Adipocyte (in vitro differentiated cells): ENCODE results near the gene RING1.

ENCODE experiments used
- DNase-seq: peaks from one replicate; pipeline ENCODE4 v3.0.0-alpha.2; 2015; ENCODE audit warnings: low read depth
- H3K27me3 ChIP-seq: replicated peaks from 2 replicates; pipeline ENCODE4 v1.7.0; 2013; ENCODE audit warnings: mild to moderate bottlenecking, low read length, moderate library complexity; ENCODE audit not compliant: control insufficient read depth, insufficient read depth
- H3K36me3 ChIP-seq: 2 replicates; pipeline ENCODE4 v1.7.0; 2013; ENCODE audit warnings: low read length, mild to moderate bottlenecking, moderate library complexity; ENCODE audit not compliant: control insufficient read depth, insufficient read depth, severe bottlenecking
- H3K4me1 ChIP-seq: 2 replicates; pipeline ENCODE4 v1.7.0; 2013; ENCODE audit warnings: mild to moderate bottlenecking, low read length, moderate library complexity; ENCODE audit not compliant: control insufficient read depth, insufficient read depth
- H3K4me3 ChIP-seq: 2 replicates; pipeline ENCODE4 v1.7.0; 2013; ENCODE audit warnings: mild to moderate bottlenecking, low read length, moderate library complexity
- H3K9ac ChIP-seq: 2 replicates; pipeline ENCODE4 v1.7.0; 2013; ENCODE audit warnings: mild to moderate bottlenecking, low read length, moderate library complexity
- H3K9me3 ChIP-seq: 2 replicates; pipeline ENCODE4 v1.7.0; 2013; ENCODE audit warnings: mild to moderate bottlenecking, low read length, moderate library complexity; ENCODE audit not compliant: control insufficient read depth

Gene RING1

DNA sequence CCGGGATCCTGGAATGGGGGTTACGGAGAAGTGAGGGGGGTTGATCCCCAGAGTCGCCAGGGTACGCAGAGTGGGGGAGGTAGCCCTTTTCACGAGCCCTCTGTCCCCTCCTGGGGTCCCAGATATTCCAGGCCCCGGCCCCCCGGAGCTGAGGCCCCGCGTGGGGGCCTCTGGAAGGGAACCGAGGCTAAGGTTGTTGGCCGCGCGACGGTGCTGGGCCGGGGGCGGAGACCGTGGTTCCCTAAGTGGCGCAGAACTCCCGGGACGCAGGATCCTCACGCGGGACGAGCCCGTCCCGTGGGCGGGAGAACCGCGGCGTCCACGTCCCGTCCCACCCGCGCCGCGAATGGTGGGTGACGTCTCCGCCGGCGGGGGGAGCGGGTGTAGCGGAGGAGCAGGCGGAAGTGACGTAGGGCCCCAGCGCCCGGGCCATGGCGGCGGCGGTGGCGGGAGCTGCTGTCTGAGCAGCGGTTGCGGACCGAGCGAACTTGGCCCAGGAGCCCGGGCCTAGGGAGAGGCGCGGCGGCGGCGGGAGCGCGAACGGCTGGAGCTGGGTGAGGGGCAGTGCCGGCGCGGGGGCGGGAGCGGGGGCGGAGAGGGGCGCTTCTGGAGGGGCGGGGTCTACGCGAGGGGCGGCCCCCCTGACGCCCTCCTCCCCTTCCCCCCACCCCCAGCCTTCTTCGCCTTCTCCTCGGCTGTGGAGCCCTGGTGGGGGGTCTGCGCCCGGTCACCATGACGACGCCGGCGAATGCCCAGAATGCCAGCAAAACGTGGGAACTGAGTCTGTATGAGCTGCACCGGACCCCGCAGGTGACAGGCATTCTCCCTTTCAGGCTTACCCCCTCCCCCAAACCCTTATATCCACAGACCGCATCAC is at the start of gene RING1:
Gene RING1, plus strand, starts transcription at position 410 of the 877 bp plus-strand sequence. Its CDS starts 323 bp downstream, at position 733.
- H3K4me3 ChIP-seq, result peak within 1 kb of the TSS; percentile 95
- peak; percentile 96 for DNase-seq
- no peaks in the 10 kb centered on the region for H3K27me3 ChIP-seq
- H3K4me1 ChIP-seq, result peaks cover 43% of the 10 kb centered on the region
- no peaks in the 10 kb centered on the region for H3K9me3 ChIP-seq
- H3K36me3 ChIP-seq, result peaks cover 25% of the 10 kb centered on the region
- peak within 1 kb of the TSS; percentile 99 for H3K9ac ChIP-seq

DNA sequence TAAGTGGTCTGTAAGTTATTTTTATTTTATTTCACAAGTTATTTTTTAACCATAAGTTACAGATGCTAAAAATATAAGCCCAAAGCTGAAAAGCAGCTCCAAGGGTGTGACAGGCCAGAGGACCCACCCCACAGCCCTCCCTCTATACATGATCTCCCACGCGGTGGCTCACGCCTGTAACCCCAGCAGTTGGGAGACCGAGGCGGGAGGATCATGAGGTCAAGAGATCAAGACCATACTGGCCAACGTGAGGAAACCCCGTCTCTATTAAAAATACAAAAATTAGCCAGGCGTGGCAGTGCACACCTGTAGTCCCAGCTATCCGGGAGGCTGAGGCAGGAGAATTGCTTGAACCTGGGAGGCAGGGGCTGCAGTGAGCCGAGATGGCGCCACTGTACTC is 48.2 kb upstream of the RING1 start:
- Histone ChIP-seq H3K9ac (no peak overlapping the region), H3K4me1 (peaks cover 13% of the 10 kb centered on the region), H3K4me3 (no peak overlapping the region), H3K9me3 (no peaks in the 10 kb centered on the region), H3K27me3 (no peaks in the 10 kb centered on the region), H3K36me3 (no peaks in the 10 kb centered on the region)
- no peak for DNase-seq

GRCh38 chr6:33160728-33161344 is 47.5 kb upstream of the RING1 start:
- peak; percentile 78 for DNase-seq
- Histone ChIP-seq H3K4me1 (peaks cover 13% of the 10 kb centered on the region), H3K36me3 (no peaks in the 10 kb centered on the region)

GRCh38 chr6:33161354-33162331 is 46.7 kb upstream of the RING1 start:
- no peaks in the 10 kb centered on the region for H3K36me3 ChIP-seq
- peak overlapping the region; percentile 76 for H3K9ac ChIP-seq
- DNase-seq, result peak; percentile 93
- peaks cover 4% of the 10 kb centered on the region for H3K27me3 ChIP-seq
- peaks cover 13% of the 10 kb centered on the region for H3K4me1 ChIP-seq
- peak overlapping the region; percentile 75 for H3K4me3 ChIP-seq
- no peaks in the 10 kb centered on the region for H3K9me3 ChIP-seq

More at GRCh38 chr6:33160728-33161344, 47.5 kb upstream of the RING1 start:
- Histone ChIP-seq H3K4me3 (peak overlapping the region; percentile 75), H3K27me3 (peaks cover 4% of the 10 kb centered on the region), H3K9me3 (no peaks in the 10 kb centered on the region), H3K9ac (peak overlapping the region; percentile 76)

- no peak overlapping the region for H3K9ac ChIP-seq
- no peaks in the 10 kb centered on the region for H3K36me3 ChIP-seq
- peaks cover 4% of the 10 kb centered on the region for H3K27me3 ChIP-seq
- H3K9me3 ChIP-seq, result no peaks in the 10 kb centered on the region
- no peak for DNase-seq
- no peak overlapping the region for H3K4me3 ChIP-seq
- H3K4me1 ChIP-seq, result peaks cover 13% of the 10 kb centered on the region
These were observed 44.8 kb upstream of the RING1 start for GRCh38 chr6:33163540-33163939.

DNA sequence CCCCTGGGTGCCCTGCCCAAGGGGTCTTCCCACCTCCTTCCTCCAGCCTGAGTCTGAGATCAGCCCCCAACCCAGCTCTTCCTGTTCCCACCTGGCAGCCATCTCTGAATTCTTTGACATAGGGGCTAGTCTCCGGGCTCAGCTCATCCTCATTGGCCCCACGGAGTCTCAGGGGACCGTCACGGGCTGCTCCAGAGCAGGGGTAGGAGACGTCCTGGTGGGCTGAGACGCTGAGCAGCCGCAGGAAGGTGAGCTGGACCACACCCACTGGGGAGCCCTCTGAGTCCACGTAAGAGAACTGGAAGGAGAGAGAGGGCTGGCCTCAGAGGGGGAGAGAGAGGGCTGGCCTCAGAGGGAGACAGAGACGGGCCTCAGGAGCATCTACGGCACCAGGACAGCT is 44.1 kb upstream of the RING1 start:
- H3K9ac ChIP-seq, result no peak overlapping the region
- H3K4me1 ChIP-seq, result peaks cover 13% of the 10 kb centered on the region
- DNase-seq, result no peak
- no peaks in the 10 kb centered on the region for H3K36me3 ChIP-seq
- H3K9me3 ChIP-seq, result no peaks in the 10 kb centered on the region
- H3K4me3 ChIP-seq, result no peak overlapping the region
- H3K27me3 ChIP-seq, result peaks cover 7% of the 10 kb centered on the region

DNA sequence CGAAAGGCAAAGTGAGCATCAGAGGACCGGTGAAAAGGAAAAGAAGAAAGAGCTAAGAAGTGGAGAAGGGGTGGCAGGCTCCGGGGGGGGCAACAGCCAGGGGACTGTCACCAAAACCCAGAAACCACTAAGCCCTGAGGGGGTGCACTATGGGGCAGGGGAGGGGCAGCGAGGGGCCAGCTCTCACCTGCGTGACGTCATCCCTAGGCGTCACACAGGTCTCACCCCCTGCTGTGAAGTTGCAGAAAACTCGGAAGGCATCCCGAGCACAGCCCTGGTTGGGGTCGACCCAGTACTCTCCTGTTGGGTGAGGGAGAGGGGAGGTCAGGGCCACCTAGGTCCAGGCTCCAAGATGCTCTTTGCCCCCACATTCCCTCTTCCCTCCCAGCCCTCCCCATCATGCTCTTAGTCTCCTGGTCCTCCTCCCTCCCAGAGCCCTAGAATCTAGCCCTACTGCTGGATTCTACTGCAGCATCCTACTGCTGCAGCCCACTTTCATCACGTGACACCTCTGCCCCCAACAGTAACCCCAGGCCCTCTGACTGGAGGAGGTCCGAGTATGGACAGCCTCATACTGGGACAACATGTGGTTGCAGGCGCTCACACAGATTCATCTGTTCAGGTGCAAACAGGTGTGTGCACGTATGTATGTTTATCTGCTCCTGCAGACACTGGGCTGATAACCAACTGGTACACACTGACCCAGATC is 43.5 kb upstream of the RING1 start:
- no peak for DNase-seq

DNA sequence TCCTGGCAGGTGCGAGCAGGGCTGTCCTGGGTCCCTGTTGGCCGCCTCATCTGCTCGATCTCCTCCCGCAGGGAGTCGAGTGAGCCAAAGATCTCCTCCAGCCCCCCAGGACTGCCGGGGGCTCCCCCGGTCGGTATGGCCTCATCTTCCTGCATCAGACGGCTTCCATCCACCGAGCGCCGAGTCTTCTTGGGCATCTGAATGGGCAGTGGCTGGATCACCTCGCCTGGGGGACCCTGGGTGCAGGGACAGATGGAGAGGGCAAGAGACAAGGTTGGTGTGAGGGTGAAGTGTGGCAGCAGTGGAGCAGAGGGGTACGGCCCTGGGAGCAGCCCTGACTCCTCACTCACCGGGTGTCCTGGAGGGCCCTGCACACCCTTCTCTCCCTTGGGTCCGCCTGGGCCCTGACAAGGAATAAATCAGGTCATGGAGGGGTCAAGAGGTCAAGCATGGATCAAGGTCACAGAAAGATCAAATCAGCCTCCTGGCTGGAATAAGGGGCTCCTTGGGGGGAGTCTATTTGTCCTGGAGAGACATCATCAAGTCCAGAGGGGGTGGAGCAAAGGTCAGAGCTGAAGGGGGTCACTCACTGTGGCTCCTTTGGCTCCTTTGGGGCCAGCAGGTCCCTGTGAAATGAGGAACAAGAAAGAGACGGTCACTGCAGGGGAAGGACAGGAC is 42.6 kb upstream of the RING1 start:
- Histone ChIP-seq H3K4me1 (peaks cover 13% of the 10 kb centered on the region), H3K9me3 (no peaks in the 10 kb centered on the region), H3K27me3 (peaks cover 7% of the 10 kb centered on the region), H3K36me3 (no peaks in the 10 kb centered on the region), H3K9ac (no peak overlapping the region), H3K4me3 (no peak overlapping the region)
- no peak for DNase-seq

More for the DNA sequence above, 43.5 kb upstream of the RING1 start:
- H3K9me3 ChIP-seq, result no peaks in the 10 kb centered on the region
- peaks cover 13% of the 10 kb centered on the region for H3K4me1 ChIP-seq
- H3K4me3 ChIP-seq, result no peak overlapping the region
- H3K9ac ChIP-seq, result no peak overlapping the region
- no peaks in the 10 kb centered on the region for H3K36me3 ChIP-seq
- peaks cover 7% of the 10 kb centered on the region for H3K27me3 ChIP-seq

DNA sequence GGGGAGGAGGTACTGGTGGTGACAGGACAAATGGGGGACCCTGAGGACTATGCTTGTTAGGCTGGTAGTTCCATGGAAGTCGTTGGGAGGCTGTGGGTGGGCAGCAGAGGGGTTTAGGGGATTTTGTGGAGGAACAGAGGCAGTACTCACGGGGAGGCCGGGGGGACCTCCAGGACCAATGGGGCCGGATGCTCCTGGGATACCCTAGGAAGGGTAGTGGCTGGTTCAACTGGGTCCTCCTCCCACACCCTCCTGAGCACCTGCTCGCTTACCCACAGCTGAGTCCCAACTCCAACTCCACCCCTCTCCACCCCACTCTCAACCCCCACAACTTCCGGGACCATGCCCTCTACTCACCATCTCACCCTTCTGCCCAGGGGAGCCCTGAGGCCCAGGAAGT is 41.9 kb upstream of the RING1 start:
- Histone ChIP-seq H3K36me3 (no peaks in the 10 kb centered on the region), H3K4me1 (peaks cover 9% of the 10 kb centered on the region)
- no peak for DNase-seq

DNA sequence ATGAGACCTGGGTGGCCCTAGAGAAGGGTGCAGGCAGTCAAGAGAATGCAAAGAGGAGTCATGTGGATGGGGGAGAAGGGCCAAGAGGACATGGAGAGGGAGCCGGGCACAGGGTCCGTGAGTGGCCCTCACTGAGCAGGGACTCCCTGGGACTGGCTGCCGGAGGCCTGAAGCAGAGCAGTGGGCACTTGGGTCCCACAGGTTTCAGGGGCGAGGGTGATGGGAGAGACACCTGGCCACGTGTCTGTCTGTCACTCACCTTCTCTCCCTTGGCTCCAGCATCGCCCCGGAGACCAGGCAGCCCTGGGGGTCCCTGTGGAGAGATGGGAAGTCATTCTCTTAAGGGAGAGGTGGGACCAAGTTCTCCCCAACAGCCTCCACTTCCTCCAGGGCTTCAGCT is 41.5 kb upstream of the RING1 start:
- Histone ChIP-seq H3K27me3 (peaks cover 7% of the 10 kb centered on the region), H3K36me3 (no peaks in the 10 kb centered on the region), H3K4me1 (peaks cover 5% of the 10 kb centered on the region), H3K9me3 (no peaks in the 10 kb centered on the region), H3K4me3 (no peak overlapping the region), H3K9ac (no peak overlapping the region)
- no peak for DNase-seq

More for the DNA sequence above, 41.9 kb upstream of the RING1 start:
- no peaks in the 10 kb centered on the region for H3K9me3 ChIP-seq
- peaks cover 7% of the 10 kb centered on the region for H3K27me3 ChIP-seq
- no peak overlapping the region for H3K4me3 ChIP-seq
- no peak overlapping the region for H3K9ac ChIP-seq
